K562 (cell line): ENCODE results near the gene MDH2. TPM values are rescaled to one million over a fixed set of nuclear protein-coding genes. Genes with fewer than 3 reads are reported as not detected.

Source experiments
- ATAC-seq: fragments of 200-7000 bp; cut with Tn5 transposase; 3 replicates; pipeline ENCODE4 v1.9.1; 2020; ENCODE audit warnings: moderate library complexity
- BruUV-seq: library from RNA; stranded (reverse); fragments of 400-500 nt; replicated peaks from 2 replicates; lab custom pipeline; 2021; lab: Mats Ljungman, UMichigan
- CTCF ChIA-PET: fragments of 300-600 bp; formaldehyde crosslinking; extraction: SDS; loops from one replicate; lab custom pipeline; 2021; ENCODE audit warnings: low intra/inter-chr PET ratio; lab: Yijun Ruan, JAX
- POLR2A ChIA-PET: fragments of 300-600, 350-650 bp; sonication (Branson Sonifier 250); formaldehyde crosslinking; extraction: SDS; loops from one replicate; lab custom pipeline; 2021; ENCODE audit warnings: antibody characterized with exemption, inconsistent platforms; lab: Yijun Ruan, JAX
- DNase-seq, 4 experiments: peaks; one replicate each; pipeline versions ENCODE4 v3.0.0 to v3.0.0-alpha.2; 2011 to 2018; ENCODE audit warnings: low spot score in 3 of 4, mixed read lengths in 3 of 4; ENCODE audit errors: extremely low read depth in 1 of 4
- FAIRE-seq: peaks from 2 replicates; lab custom pipeline; 2011; peaks lifted over from hg19 to GRCh38; lab: Jason Lieb, UNC
- H2AFZ ChIP-seq: 2 replicates; pipeline ENCODE4 v1.6.0; 2011; ENCODE audit warnings: low read depth, low read length, control low read depth, inconsistent platforms
- H3K27ac ChIP-seq: fragments of 200-600 bp; 3 replicates; pipeline ENCODE4 v1.8.0; 2011; ENCODE audit warnings: low read depth, mild to moderate bottlenecking, control low read depth, inconsistent platforms, low read length, moderate library complexity, mixed read lengths; ENCODE audit errors: extremely low read depth
- H3K27me3 ChIP-seq, 2 experiments: fragments of 300-600 bp in 1 of 2; 2 replicates in 1 of 2; 3 replicates in 1 of 2; pipeline versions ENCODE4 v1.6.0 to v1.8.0; 2011; ENCODE audit warnings: inconsistent platforms in 2 of 2, low read length in 2 of 2, mild to moderate bottlenecking in 1 of 2, mixed read lengths in 1 of 2, moderate library complexity in 1 of 2; ENCODE audit not compliant: control insufficient read depth in 2 of 2, insufficient read depth in 2 of 2
- H3K36me3 ChIP-seq: fragments of 300-600 bp; 3 replicates; pipeline ENCODE4 v1.8.0; 2011; ENCODE audit warnings: mild to moderate bottlenecking, low read length, inconsistent platforms; ENCODE audit not compliant: control insufficient read depth, insufficient read depth
- H3K4me1 ChIP-seq, 2 experiments: fragments of 200-600 bp in 1 of 2; replicated peaks in 1 of 2; 2 replicates in 1 of 2; 3 replicates in 1 of 2; pipeline versions ENCODE4 v1.5.1 to v1.8.0; 2011; ENCODE audit warnings: inconsistent platforms in 2 of 2, low read length in 2 of 2, mild to moderate bottlenecking in 1 of 2, mixed read lengths in 1 of 2, moderate library complexity in 1 of 2; ENCODE audit not compliant: control insufficient read depth in 2 of 2, insufficient read depth in 2 of 2
- H3K4me2 ChIP-seq: 2 replicates; pipeline ENCODE4 v1.6.1; 2011; ENCODE audit warnings: low read length, control low read depth, inconsistent platforms, mixed read lengths; ENCODE audit not compliant: insufficient read depth
- H3K4me3 ChIP-seq: fragments of 200-600 bp; sonication (generic), shearing (Covaris generic); 2 replicates; pipeline ENCODE4 v1.5.1; 2016; ENCODE audit warnings: control low read depth, inconsistent platforms
- H3K79me2 ChIP-seq: fragments of 200-600 bp; 3 replicates; pipeline ENCODE4 v1.8.0; 2011; ENCODE audit warnings: low read length, inconsistent platforms; ENCODE audit not compliant: control insufficient read depth, insufficient read depth
- H3K9ac ChIP-seq, 2 experiments: 2 replicates each; pipeline versions ENCODE4 v1.6.0 to v1.6.1; 2011; ENCODE audit warnings: low read depth in 2 of 2, low read length in 2 of 2, control low read depth in 1 of 2, inconsistent platforms in 1 of 2, mild to moderate bottlenecking in 1 of 2, mixed read lengths in 1 of 2; ENCODE audit not compliant: insufficient read depth in 1 of 2
- H3K9me1 ChIP-seq: one replicate; pipeline ENCODE4 v1.6.0; 2011; ENCODE audit warnings: inconsistent platforms, mild to moderate bottlenecking, low read length, moderate library complexity; ENCODE audit not compliant: control insufficient read depth, insufficient read depth
- H3K9me3 ChIP-seq: replicated peaks from 2 replicates; pipeline ENCODE4 v1.5.1; 2011; ENCODE audit warnings: low read depth, low read length, inconsistent platforms; ENCODE audit not compliant: control insufficient read depth, insufficient read depth
- H4K20me1 ChIP-seq: replicated peaks from 2 replicates; pipeline ENCODE4 v1.6.1; 2011; ENCODE audit warnings: low read length, inconsistent platforms, mixed read lengths; ENCODE audit not compliant: control insufficient read depth, insufficient read depth
- AFF4 ChIP-seq: sonication (generic); formaldehyde crosslinking; IDR thresholded peaks from 2 replicates; pipeline ENCODE4 v1.8.0; 2023; ENCODE audit warnings: mild to moderate bottlenecking, missing genetic modification reagents
- BMI1 ChIP-seq: fragments of 150-350 bp; IDR thresholded peaks from 2 replicates; pipeline ENCODE4 v1.6.1; 2014; ENCODE audit warnings: low read length
- PHB2 ChIP-seq: fragments of 450-650 bp; IDR thresholded peaks from 2 replicates; pipeline ENCODE4 v1.6.1; 2017; ENCODE audit warnings: low read depth
- PHF8 ChIP-seq: fragments of 200-600 bp; sonication (generic); IDR thresholded peaks from 2 replicates; pipeline ENCODE4 v1.6.1; 2012; ENCODE audit warnings: mixed run types, mild to moderate bottlenecking, inconsistent platforms, low read length, moderate library complexity, borderline replicate concordance
- RREB1 ChIP-seq: fragments of 250-450 bp; sonication (Bioruptor Pico); IDR thresholded peaks from 2 replicates; pipeline ENCODE4 v1.4.0; 2020
- SAFB2 ChIP-seq: fragments of 200-400 bp; formaldehyde crosslinking; IDR thresholded peaks from 2 replicates; pipeline ENCODE4 v1.6.1; 2018; ENCODE audit warnings: borderline replicate concordance, low read length, low read depth, moderate library complexity; ENCODE audit not compliant: severe bottlenecking
- TOE1 ChIP-seq, 2 experiments: fragments of 450-650 bp in 1 of 2; sonication (generic) in 1 of 2; formaldehyde crosslinking in 1 of 2; IDR thresholded peaks; 2 replicates each; pipeline versions ENCODE4 v1.7.1 to v1.8.0; 2016 to 2022; ENCODE audit warnings: borderline replicate concordance in 2 of 2, mild to moderate bottlenecking in 2 of 2, antibody characterized with exemption in 1 of 2, inconsistent platforms in 1 of 2, low read depth in 1 of 2, missing genetic modification reagents in 1 of 2, moderate library complexity in 1 of 2
- ZNF121 ChIP-seq: sonication (generic); formaldehyde crosslinking; conservative IDR thresholded peaks from 2 replicates; pipeline ENCODE4 v1.8.0; 2022; ENCODE audit warnings: missing genetic modification reagents
- ZNF23 ChIP-seq: fragments of 250-450 bp; sonication (Bioruptor Pico); IDR thresholded peaks from 2 replicates; pipeline ENCODE4 v1.4.0; 2020; ENCODE audit warnings: mild to moderate bottlenecking
- WGBS: fragments of 100-300 bp; shearing (Covaris generic); methylation state at CpG from one replicate; pipeline ENCODE4 v1.1.6; 2016; ENCODE audit warnings: low coverage, mixed read lengths; ENCODE audit not compliant: insufficient coverage; ENCODE audit errors: missing lambda C conversion rate; 5-methylcytosine and 5-hydroxymethylcytosine counted together
- in situ Hi-C: fragments of 300-500 bp; cut with MboI; formaldehyde crosslinking; loops from 4 replicates; pipeline ENCODE4 v1.15.0; 2018; ENCODE audit warnings: inconsistent platforms, mixed read lengths
- intact Hi-C: fragments of 100-400 bp; cut with micrococcal nuclease; formaldehyde crosslinking; loops from 2 replicates; pipeline ENCODE4 v1.14.2; 2022
- polyA plus RNA-seq, 8 experiments: library from polyadenylated mRNA; depleted of rRNA in 4 of 8; stranded (reverse) in 5 of 8; unstranded in 3 of 8; fragments of >200 nt; fragmentation: Nextera tagmentation in 2 of 8; fragmentation: Illumina TruSeq in 1 of 8; extraction: Ambion mirVana in 2 of 8; extraction: Trizol in 1 of 8; gene quantifications; 2 replicates each; pipeline versions ENCODE4 v1.2.1 to v1.2.3, GENCODE V29; 2011 to 2014; ENCODE audit warnings: inconsistent platforms in 1 of 8, missing spikeins in 1 of 8
- total RNA-seq, 7 experiments: library from RNA; depleted of rRNA in 6 of 7; stranded (reverse); fragments of >200 nt in 6 of 7; fragmentation: Illumina TruSeq in 2 of 7; extraction: Trizol in 2 of 7; gene quantifications; 2 replicates each; pipeline versions ENCODE4 v1.2.1 to v1.2.3, GENCODE V29; 2011 to 2021; ENCODE audit warnings: low replicate concordance in 1 of 7
- TF ChIP-seq, protein P1 (sequence below): sonication (generic); formaldehyde crosslinking; IDR thresholded peaks from 2 replicates; pipeline ENCODE4 v1.8.1; 2022; ENCODE audit warnings: missing genetic modification reagents

MDH2 gene
- total and polyA plus RNA-seq, 9 of the 15 experiments (the other 6 are each of a cell fraction or from before 2014, with no cell fraction given), result 106 to 701 (median 242) TPM

DNA sequence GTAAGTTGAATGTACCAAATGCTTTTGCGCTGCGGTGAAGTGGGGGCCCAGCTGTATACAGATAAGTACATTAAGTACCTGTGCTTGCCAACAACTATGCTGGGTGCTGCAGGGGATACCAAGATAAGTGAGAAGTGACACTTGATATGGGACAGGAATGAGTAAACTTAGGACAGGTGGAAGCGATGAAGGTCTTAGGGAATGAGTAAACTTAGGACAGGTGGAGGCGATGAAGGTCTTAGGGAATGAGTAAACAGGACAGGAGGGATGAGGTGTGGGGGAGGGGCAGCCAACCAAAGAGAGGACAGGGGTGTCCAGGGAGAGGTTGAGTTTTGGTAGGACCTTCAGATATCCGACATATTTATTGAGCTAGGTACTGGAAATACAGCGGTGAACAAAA lies 1.4 kb downstream of the MDH2 start:
- H3K36me3 ChIP-seq, result peaks cover 62% of the 10 kb centered on the region
- intact Hi-C loops (no loop called here), in situ Hi-C loops (no loop called here)
- no TSS peak for BruUV-seq
- H3K9me1 ChIP-seq, result peaks cover 6% of the 10 kb centered on the region
- DNase-seq, result peak in 2 of 4 experiments; percentile 37 to 43
- POLR2A ChIA-PET, result interaction anchor here (0.6 to 2.4 kb wide), 7 partner anchors 7 to 1469 kb away, joined by 4 to 30 read pairs (median 9); no protein-coding TSS in a partner anchor
- WGBS, result 39% methylated on average over 6 of the region's 6 CpGs
- H3K27me3 ChIP-seq, result no peaks in the 10 kb centered on the region
- no peak for ATAC-seq
- H3K4me3 ChIP-seq, result peak overlapping the region; percentile 87
- H2AFZ ChIP-seq, result no peak overlapping the region
- peak overlapping the region; percentile 96 to 98 for H3K9ac ChIP-seq
- peaks cover 97% of the 10 kb centered on the region for H3K79me2 ChIP-seq
- peak overlapping the region; percentile 99 for H3K4me2 ChIP-seq
- peak overlapping the region; percentile 93 for H3K27ac ChIP-seq
- FAIRE-seq, result peak; percentile 19
- peaks cover 47% of the 10 kb centered on the region for H4K20me1 ChIP-seq
- no peaks in the 10 kb centered on the region for H3K9me3 ChIP-seq
- CTCF ChIA-PET, result interaction anchor here (1.1 kb wide), 1 partner anchor 214 kb away, joined by 3 read pairs; no protein-coding TSS in a partner anchor
- H3K4me1 ChIP-seq, result peaks cover 25 to 32% of the 10 kb centered on the region in 2 experiments
- TF ChIP-seq ZNF23 (CRISPR knock-in tag) (no peak), PHB2 (0 out of 2 replicates have a peak, but pooled peaks have one; percentile 36), BMI1 (no peak), PHF8 (no peak), TOE1 (IDR thresholded peaks at IDR 0.05; ENCODE audit: borderline replicate concordance) (no peak; the same call in 1 of the 2 replicates), TOE1 (CRISPR knock-in tag; IDR thresholded peaks at IDR 0.05; ENCODE audit: borderline replicate concordance, low read depth) (no peak), RREB1 (CRISPR knock-in tag) (no peak), AFF4 (CRISPR knock-in tag) (no peak), ZNF121 (no peak), SAFB2 (no peak)
- TF ChIP-seq, protein P1, sequence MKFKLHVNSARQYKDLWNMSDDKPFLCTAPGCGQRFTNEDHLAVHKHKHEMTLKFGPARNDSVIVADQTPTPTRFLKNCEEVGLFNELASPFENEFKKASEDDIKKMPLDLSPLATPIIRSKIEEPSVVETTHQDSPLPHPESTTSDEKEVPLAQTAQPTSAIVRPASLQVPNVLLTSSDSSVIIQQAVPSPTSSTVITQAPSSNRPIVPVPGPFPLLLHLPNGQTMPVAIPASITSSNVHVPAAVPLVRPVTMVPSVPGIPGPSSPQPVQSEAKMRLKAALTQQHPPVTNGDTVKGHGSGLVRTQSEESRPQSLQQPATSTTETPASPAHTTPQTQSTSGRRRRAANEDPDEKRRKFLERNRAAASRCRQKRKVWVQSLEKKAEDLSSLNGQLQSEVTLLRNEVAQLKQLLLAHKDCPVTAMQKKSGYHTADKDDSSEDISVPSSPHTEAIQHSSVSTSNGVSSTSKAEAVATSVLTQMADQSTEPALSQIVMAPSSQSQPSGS (CRISPR knock-in tag), result no peak
